Mucosa of descending colon (tissue), 3 donors: ENCODE results near the gene CRACR2B. TPM values are rescaled to one million over a fixed set of nuclear protein-coding genes. Genes with fewer than 3 reads are reported as not detected.

ENCODE experiments used
- ATAC-seq: fragments of 200-7000 bp; cut with Tn5 transposase; one replicate; pipeline ENCODE4 v1.9.1; 2020; ENCODE audit warnings: mild to moderate bottlenecking, moderate library complexity
- DNase-seq, 3 donors: peaks; one replicate each; pipeline ENCODE4 v3.0.0-alpha.2; 2020
- H3K36me3 ChIP-seq: fragments of 200-600 bp; one replicate; pipeline ENCODE4 v1.8.0; 2021; ENCODE audit warnings: low read depth, mild to moderate bottlenecking
- H3K4me1 ChIP-seq: fragments of 200-600 bp; one replicate; pipeline ENCODE4 v1.8.0; 2021; ENCODE audit warnings: low read depth, mild to moderate bottlenecking
- H3K4me3 ChIP-seq: fragments of 200-600 bp; one replicate; pipeline ENCODE4 v1.8.0; 2021; ENCODE audit warnings: mild to moderate bottlenecking
- H3K9me3 ChIP-seq: fragments of 200-600 bp; one replicate; pipeline ENCODE4 v1.8.0; 2021; ENCODE audit warnings: mild to moderate bottlenecking
- CTCF ChIP-seq: fragments of 200-600 bp; IDR thresholded peaks from one replicate; pipeline ENCODE4 v1.8.0; 2022; ENCODE audit warnings: antibody characterized with exemption, mild to moderate bottlenecking
- intact Hi-C, 2 donors: fragments of 100-400 bp; cut with DNase I in 1 of 2; cut with micrococcal nuclease in 1 of 2; formaldehyde crosslinking; loops; one replicate each; pipeline versions ENCODE4 v1.11.0 to v1.11.1; 2022; cut with DNase I, micrococcal nuclease
- total RNA-seq, 3 donors: library from RNA; stranded (reverse); fragmentation: NEBNext Ultra II Directional in 2 of 3; extraction: Animal tissue kit (Norgen Biotek cat#: 25700) in 2 of 3; gene quantifications; one replicate each; pipeline versions ENCODE4 v1.2.1 to v1.2.4, GENCODE V29; 2021 to 2023
- donor health status: DM: no; HTN: no; CAD: no; lungs with moderate emphysema.
- donor health status: DM: no; HTN: no; CAD: no.
- donor health status: DM: no; HTN: yes; CAD: no.

The CRACR2B gene
- total RNA-seq, 3 donors from 2014 or later = 43.5 to 137 (median 129) TPM

- no peak for DNase-seq
- intact Hi-C loops = no loop called here
- Histone ChIP-seq H3K4me3 (no peak overlapping the region), H3K4me1 (no peaks in the 10 kb centered on the region), H3K36me3 (no peaks in the 10 kb centered on the region), H3K9me3 (no peaks in the 10 kb centered on the region)
- ATAC-seq = no peak
- no peak for TF ChIP-seq CTCF
Measured at GRCh38 chr11:876545-876944, 48.8 kb downstream of the CRACR2B start.

- no peak overlapping the region for H3K4me3 ChIP-seq
- TF ChIP-seq CTCF = no peak
- intact Hi-C loops = no loop called here
- H3K9me3 ChIP-seq = no peaks in the 10 kb centered on the region
- no peak for DNase-seq
- no peaks in the 10 kb centered on the region for H3K36me3 ChIP-seq
- ATAC-seq = no peak
- H3K4me1 ChIP-seq = no peaks in the 10 kb centered on the region
Measured at GRCh38 chr11:877565-877964, 49.8 kb downstream of the CRACR2B start.

DNA sequence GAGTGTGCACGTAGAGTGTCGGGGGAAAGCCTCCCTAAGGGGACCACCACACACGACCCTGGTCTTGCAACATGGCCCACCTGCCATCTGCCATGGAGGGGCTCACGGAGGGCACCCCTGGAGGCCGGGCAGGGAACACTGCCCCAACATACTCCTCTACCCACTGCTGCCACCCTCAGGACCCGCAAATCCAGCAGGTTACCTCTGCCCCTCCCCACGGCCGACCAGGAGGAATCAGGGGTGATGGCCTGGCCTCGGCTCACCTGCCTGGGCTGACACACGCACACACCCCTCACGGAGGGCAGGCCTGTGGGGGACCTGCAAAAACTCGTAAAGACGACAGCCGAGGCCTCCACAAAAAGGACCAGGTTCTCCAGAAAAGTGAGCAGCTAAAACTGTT is 52.7 kb downstream of the CRACR2B start:
- H3K4me3 ChIP-seq = no peak overlapping the region
- no peaks in the 10 kb centered on the region for H3K9me3 ChIP-seq
- H3K4me1 ChIP-seq = no peaks in the 10 kb centered on the region
- no peak for TF ChIP-seq CTCF
- no peaks in the 10 kb centered on the region for H3K36me3 ChIP-seq
- no peak for DNase-seq
- ATAC-seq = no peak
- intact Hi-C loops = no loop called here

Other genes with a start within 250 kb of the CRACR2B start
- gene IRF7, start 212.0 kb upstream of the CRACR2B start, total RNA-seq = 10 to 100 TPM; 26.9 to 36.1 (median 27.8) TPM
- gene CDHR5, start 203.0 kb upstream of the CRACR2B start, total RNA-seq = 100 to 1,000 TPM; 195 to 549 (median 316) TPM
- 1 to 10 TPM in 2 of 3 donors, not detected in 1; 1.0 TPM for gene SCT, start 200.7 kb upstream of the CRACR2B start, total RNA-seq
- 1 to 10 TPM; 1.2 to 2.4 (median 1.8) TPM for gene DRD4, start 190.7 kb upstream of the CRACR2B start, total RNA-seq
- 10 to 100 TPM; 25.1 to 35.7 (median 25.9) TPM for gene DEAF1, start 132.7 kb upstream of the CRACR2B start, total RNA-seq
- gene TMEM80, start 132.1 kb upstream of the CRACR2B start, total RNA-seq = 10 to 100 TPM; 31.6 to 43.1 (median 38.0) TPM
- 100 to 1,000 TPM; 176 to 335 (median 253) TPM for gene EPS8L2, start 121.7 kb upstream of the CRACR2B start, total RNA-seq
- 100 to 1,000 TPM; 101 to 158 (median 128) TPM for gene TALDO1, start 80.5 kb upstream of the CRACR2B start, total RNA-seq
- gene GATD1, start 50.4 kb upstream of the CRACR2B start, total RNA-seq = 10 to 100 TPM; 51.9 to 58.8 (median 57.4) TPM
- 1 to 10 TPM in 1 of 3 donors, under 1 TPM in 1, not detected in 1; 0.34 to 2.2 TPM for gene CEND1, start 37.8 kb upstream of the CRACR2B start, total RNA-seq
- gene SLC25A22, start 29.6 kb upstream of the CRACR2B start, total RNA-seq = 10 to 100 TPM; 11.6 to 18.6 (median 14.4) TPM
- gene PIDD1, start 22.7 kb upstream of the CRACR2B start, total RNA-seq = 10 to 100 TPM; 20.2 to 26.3 (median 23.8) TPM
- gene RPLP2, start 18.0 kb upstream of the CRACR2B start, total RNA-seq = 1,000 to 10,000 TPM; 1,532 to 1,798 (median 1,652) TPM
- 100 to 1,000 TPM; 138 to 253 (median 167) TPM for gene PNPLA2, start 9.0 kb upstream of the CRACR2B start, total RNA-seq
- 100 to 1,000 TPM; 364 to 415 (median 378) TPM for gene CD151, start 5.0 kb downstream of the CRACR2B start, total RNA-seq
- 10 to 100 TPM; 67.1 to 86.8 (median 82.1) TPM for gene POLR2L, start 14.6 kb downstream of the CRACR2B start, total RNA-seq
- 10 to 100 TPM in 2 of 3 donors, 1 to 10 TPM in 1; 9.2 to 42.4 (median 24.7) TPM for gene TSPAN4, start 14.9 kb downstream of the CRACR2B start, total RNA-seq
- 10 to 100 TPM; 52.3 to 64.3 (median 55.3) TPM for gene CHID1, start 82.9 kb downstream of the CRACR2B start, total RNA-seq
- gene AP2A2, start 98.0 kb downstream of the CRACR2B start, total RNA-seq = 100 to 1,000 TPM in 1 of 3 donors, 10 to 100 TPM in 2; 68.8 to 105 (median 99.5) TPM
- gene MUC6, start 208.8 kb downstream of the CRACR2B start, total RNA-seq = not detected
- gene MUC2, start 247.0 kb downstream of the CRACR2B start, total RNA-seq = 1,000 to 10,000 TPM in 2 of 3 donors, 100 to 1,000 TPM in 1; 379 to 1,246 (median 1,109) TPM